AG04450 (cell line): Measurements from ENCODE around the gene CCDC88B. TPM values are rescaled to one million over a fixed set of nuclear protein-coding genes. Genes with fewer than 3 reads are reported as not detected.

Experiments used
- CTCF ChIA-PET: fragments of 300-600, 350-600 bp; formaldehyde crosslinking; extraction: SDS; loops from one replicate; lab custom pipeline; 2022; ENCODE audit warnings: antibody characterized with exemption, inconsistent platforms; lab: Charles Lee
- POLR2A ChIA-PET: fragments of 350-600 bp; formaldehyde crosslinking; extraction: SDS; loops from one replicate; lab custom pipeline; 2021; ENCODE audit warnings: antibody characterized with exemption, inconsistent platforms; lab: Yijun Ruan, JAX
- DNase-seq: peaks from one replicate; pipeline ENCODE4 v3.0.0-alpha.2; 2011; ENCODE audit warnings: low read depth, low spot score
- H3K27ac ChIP-seq: one replicate; pipeline ENCODE4 v1.5.1; 2012; ENCODE audit warnings: low read depth, low read length, control low read depth
- H3K27me3 ChIP-seq: one replicate; pipeline ENCODE4 v1.6.0; 2012; ENCODE audit warnings: low read length; ENCODE audit not compliant: control insufficient read depth, insufficient read depth
- H3K4me3 ChIP-seq: 2 replicates; pipeline ENCODE4 v1.5.1; 2011; ENCODE audit warnings: mild to moderate bottlenecking, low read depth, low read length, control low read depth
- H3K9me3 ChIP-seq: 2 replicates; pipeline ENCODE4 v1.5.1; 2012; ENCODE audit warnings: low read length; ENCODE audit not compliant: control insufficient read depth, insufficient read depth
- polyA plus RNA-seq: library from polyadenylated mRNA; depleted of rRNA; stranded (reverse); fragments of >200 nt; gene quantifications from 2 replicates; pipeline ENCODE4 v1.2.3, GENCODE V29; 2011
- TF ChIP-seq, protein P1 (sequence below): IDR thresholded peaks from 2 replicates; pipeline ENCODE4 v1.5.1; 2011; ENCODE audit warnings: low read depth, low read length, control low read depth, inconsistent platforms

Gene CCDC88B
- polyA plus RNA-seq, 1 experiment: 1.4 TPM

- ChIA-PET CTCF (interaction anchor here (1.2 to 4.9 kb wide), 3 partner anchors 8 to 23 kb away, joined by 4 to 86 read pairs (median 19); partner anchors contain the start of genes PRDX5 and TRMT112), POLR2A (no interaction called here)
- Histone ChIP-seq H3K9me3 (peaks cover 4% of the 10 kb centered on the region; the same call in 1 of the 2 replicates), H3K27me3 (no peaks in the 10 kb centered on the region), H3K4me3 (no peak overlapping the region), H3K27ac (no peak overlapping the region)
- no peak for DNase-seq
- TF ChIP-seq, protein P1, sequence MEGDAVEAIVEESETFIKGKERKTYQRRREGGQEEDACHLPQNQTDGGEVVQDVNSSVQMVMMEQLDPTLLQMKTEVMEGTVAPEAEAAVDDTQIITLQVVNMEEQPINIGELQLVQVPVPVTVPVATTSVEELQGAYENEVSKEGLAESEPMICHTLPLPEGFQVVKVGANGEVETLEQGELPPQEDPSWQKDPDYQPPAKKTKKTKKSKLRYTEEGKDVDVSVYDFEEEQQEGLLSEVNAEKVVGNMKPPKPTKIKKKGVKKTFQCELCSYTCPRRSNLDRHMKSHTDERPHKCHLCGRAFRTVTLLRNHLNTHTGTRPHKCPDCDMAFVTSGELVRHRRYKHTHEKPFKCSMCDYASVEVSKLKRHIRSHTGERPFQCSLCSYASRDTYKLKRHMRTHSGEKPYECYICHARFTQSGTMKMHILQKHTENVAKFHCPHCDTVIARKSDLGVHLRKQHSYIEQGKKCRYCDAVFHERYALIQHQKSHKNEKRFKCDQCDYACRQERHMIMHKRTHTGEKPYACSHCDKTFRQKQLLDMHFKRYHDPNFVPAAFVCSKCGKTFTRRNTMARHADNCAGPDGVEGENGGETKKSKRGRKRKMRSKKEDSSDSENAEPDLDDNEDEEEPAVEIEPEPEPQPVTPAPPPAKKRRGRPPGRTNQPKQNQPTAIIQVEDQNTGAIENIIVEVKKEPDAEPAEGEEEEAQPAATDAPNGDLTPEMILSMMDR: no peak
Observed at GRCh38 chr11:64340671-64341335, 799 bp downstream of the CCDC88B start.

DNA sequence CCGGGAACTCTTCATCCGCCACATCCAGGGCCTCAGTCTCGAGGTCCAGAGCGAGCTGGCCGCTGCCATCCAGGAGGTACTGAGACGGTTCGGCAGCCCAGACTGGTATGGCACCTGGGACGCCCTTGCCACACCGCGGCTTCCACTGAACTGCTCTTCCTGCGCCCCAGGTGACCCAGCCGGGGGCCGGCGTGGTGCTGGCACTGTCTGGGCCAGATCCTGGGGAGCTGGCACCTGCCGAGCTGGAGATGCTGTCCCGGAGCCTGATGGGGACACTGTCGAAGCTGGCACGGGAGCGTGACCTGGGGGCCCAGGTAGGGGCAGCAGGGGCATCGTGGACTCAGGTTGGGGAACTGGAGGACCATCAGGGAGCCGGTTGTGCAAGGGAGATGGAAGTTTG lies 1.4 kb downstream of the CCDC88B start:
- DNase-seq: no peak
- Histone ChIP-seq H3K27me3 (no peaks in the 10 kb centered on the region), H3K9me3 (peaks cover 4% of the 10 kb centered on the region; the same call in 1 of the 2 replicates), H3K4me3 (no peak overlapping the region), H3K27ac (no peak overlapping the region)
- POLR2A ChIA-PET: interaction anchor here (0.5 to 1.5 kb wide), 4 partner anchors 14 to 166 kb away, joined by 3 to 4 read pairs (median 4); no protein-coding TSS in a partner anchor
- TF ChIP-seq, protein P1: no peak
- CTCF ChIA-PET: interaction anchor here (0.6 to 4.9 kb wide), 4 partner anchors 9 to 225 kb away, joined by 4 to 86 read pairs (median 12); partner anchors contain the start of genes PRDX5 and TRMT112

DNA sequence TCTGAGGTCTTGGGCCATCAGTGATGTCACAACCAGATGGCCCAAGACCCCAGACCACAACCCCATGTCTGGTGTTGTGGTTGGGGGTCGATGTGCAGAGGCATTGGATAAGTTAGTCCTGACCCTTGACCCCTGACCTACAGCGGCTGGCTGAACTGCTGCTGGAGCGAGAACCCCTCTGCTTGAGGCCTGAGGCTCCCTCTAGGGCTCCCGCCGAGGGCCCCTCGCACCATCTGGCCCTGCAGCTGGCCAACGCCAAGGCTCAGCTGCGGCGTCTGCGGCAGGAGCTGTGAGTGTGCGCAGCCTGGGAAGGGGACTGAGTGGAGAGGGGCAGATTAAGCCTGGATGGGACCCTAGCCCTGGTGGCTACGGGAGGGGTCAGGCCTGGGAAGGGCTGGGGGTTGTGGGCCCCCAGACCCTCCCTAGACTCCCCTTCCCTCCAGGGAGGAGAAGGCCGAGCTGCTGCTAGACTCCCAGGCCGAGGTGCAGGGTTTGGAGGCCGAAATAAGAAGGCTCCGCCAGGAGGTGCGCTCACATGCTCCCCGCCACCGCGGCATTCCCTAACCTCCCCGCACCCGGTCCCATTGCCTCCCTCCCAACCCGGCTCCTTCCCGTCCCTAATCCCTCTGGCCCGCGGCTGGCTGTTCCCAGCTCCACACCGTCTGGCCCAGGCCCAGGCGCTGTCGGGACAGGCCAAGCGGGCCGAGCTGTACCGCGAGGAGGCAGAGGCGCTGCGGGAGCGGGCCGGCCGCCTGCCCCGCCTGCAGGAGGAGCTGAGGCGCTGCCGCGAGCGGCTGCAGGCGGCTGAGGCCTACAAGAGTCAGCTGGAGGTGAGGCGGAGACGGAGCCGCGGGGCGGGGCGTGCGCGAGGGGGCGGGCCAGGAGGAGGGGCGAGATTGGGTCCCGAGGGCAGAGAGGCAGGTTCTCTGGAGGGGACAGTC lies 2.1 kb downstream of the CCDC88B start:
- TF ChIP-seq, protein P1: peak; percentile 32
- ChIA-PET CTCF (interaction anchor here (0.6 to 4.9 kb wide), 8 partner anchors 10 to 224 kb away, joined by 3 to 86 read pairs (median 4); partner anchors contain the start of genes PRDX5 and TRMT112), POLR2A (interaction anchor here (0.5 to 1.5 kb wide), 8 partner anchors 9 to 167 kb away, joined by 3 to 12 read pairs (median 4); partner anchors contain the start of genes PRDX5 and TRMT112)
- Histone ChIP-seq H3K27ac (peak overlapping the region; percentile 57), H3K9me3 (peaks cover 4% of the 10 kb centered on the region; the same call in 1 of the 2 replicates), H3K27me3 (no peaks in the 10 kb centered on the region), H3K4me3 (peak overlapping the region; percentile 51)
- peak; percentile 42 for DNase-seq

GRCh38 chr11:64342869-64343745 lies 3.1 kb downstream of the CCDC88B start:
- Histone ChIP-seq H3K4me3 (peak overlapping the region; percentile 21; the same call in 1 of the 2 replicates), H3K27ac (no peak overlapping the region), H3K9me3 (peaks cover 4% of the 10 kb centered on the region; the same call in 1 of the 2 replicates), H3K27me3 (no peaks in the 10 kb centered on the region)
- POLR2A ChIA-PET: interaction anchor here (0.6 to 1.5 kb wide), 5 partner anchors 8 to 39 kb away, joined by 4 to 12 read pairs (median 5); partner anchors contain the start of genes PRDX5 and TRMT112
- no peak for DNase-seq
- CTCF ChIA-PET: interaction anchor here (0.9 to 4.9 kb wide), 6 partner anchors 11 to 47 kb away, joined by 3 to 86 read pairs (median 5); no protein-coding TSS in a partner anchor
- TF ChIP-seq, protein P1: no peak
